Stimulated activated CD8-positive, alpha-beta memory T cell treated with anti-CD3 and anti-CD28 coated beads, Interleukin-7, amount 100 ng/mL, for 24 hours (primary cell): ENCODE data around the gene PRDM15.

Source experiments
- DNase-seq: peaks from one replicate; pipeline ENCODE4 v3.0.0-alpha.2; 2020; ENCODE audit warnings: low read depth

The PRDM15 gene, protein sequence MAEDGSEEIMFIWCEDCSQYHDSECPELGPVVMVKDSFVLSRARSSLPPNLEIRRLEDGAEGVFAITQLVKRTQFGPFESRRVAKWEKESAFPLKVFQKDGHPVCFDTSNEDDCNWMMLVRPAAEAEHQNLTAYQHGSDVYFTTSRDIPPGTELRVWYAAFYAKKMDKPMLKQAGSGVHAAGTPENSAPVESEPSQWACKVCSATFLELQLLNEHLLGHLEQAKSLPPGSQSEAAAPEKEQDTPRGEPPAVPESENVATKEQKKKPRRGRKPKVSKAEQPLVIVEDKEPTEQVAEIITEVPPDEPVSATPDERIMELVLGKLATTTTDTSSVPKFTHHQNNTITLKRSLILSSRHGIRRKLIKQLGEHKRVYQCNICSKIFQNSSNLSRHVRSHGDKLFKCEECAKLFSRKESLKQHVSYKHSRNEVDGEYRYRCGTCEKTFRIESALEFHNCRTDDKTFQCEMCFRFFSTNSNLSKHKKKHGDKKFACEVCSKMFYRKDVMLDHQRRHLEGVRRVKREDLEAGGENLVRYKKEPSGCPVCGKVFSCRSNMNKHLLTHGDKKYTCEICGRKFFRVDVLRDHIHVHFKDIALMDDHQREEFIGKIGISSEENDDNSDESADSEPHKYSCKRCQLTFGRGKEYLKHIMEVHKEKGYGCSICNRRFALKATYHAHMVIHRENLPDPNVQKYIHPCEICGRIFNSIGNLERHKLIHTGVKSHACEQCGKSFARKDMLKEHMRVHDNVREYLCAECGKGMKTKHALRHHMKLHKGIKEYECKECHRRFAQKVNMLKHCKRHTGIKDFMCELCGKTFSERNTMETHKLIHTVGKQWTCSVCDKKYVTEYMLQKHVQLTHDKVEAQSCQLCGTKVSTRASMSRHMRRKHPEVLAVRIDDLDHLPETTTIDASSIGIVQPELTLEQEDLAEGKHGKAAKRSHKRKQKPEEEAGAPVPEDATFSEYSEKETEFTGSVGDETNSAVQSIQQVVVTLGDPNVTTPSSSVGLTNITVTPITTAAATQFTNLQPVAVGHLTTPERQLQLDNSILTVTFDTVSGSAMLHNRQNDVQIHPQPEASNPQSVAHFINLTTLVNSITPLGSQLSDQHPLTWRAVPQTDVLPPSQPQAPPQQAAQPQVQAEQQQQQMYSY

DNA sequence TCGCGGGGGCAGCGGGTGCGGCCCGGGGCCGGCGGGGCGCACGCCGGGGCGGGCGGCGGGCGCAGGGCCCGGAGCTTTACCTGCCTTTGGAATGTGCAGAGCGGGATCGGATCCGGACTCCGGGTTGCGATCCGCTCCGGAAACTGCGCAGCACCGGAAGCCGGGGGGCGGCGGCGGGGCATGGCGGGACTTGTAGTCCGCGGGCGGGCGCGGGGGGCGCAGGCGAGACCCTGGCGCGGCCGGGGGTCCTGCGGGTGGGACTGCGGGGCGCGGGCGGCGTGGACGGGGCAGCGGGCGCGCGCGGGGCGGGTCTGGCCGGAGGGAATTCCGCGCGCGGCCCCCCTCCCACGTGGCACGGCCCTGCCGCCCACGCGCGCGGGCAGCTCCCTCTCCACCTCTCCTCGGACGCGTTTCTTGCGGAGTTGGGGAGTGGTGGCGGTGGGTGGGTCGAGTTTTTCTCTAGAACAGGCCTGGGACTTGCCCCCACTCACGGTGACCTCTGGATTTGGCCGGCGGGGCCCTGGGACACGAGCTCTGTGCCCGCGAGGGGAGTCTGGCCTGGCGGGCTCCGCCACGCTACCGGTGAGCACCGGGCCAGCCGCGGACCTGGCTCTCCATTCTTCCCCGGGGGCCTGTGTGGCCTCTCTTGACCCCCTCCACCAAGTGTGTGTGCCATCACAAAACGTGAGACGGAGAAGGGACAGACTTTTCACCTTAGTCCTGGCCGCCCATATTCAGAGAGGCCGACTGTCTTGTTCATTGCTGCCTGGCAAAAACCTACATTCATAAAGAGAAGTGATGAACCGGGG lies at the start of gene PRDM15:
TSS of gene PRDM15 (minus strand) at position 155 of the 809 bp plus-strand sequence. CDS start 18,981 bp downstream, outside the sequence.
- peak; percentile 76 for DNase-seq

- DNase-seq: no peak
These were observed 49.6 kb upstream of the PRDM15 start for GRCh38 chr21:41928621-41929220.

DNA sequence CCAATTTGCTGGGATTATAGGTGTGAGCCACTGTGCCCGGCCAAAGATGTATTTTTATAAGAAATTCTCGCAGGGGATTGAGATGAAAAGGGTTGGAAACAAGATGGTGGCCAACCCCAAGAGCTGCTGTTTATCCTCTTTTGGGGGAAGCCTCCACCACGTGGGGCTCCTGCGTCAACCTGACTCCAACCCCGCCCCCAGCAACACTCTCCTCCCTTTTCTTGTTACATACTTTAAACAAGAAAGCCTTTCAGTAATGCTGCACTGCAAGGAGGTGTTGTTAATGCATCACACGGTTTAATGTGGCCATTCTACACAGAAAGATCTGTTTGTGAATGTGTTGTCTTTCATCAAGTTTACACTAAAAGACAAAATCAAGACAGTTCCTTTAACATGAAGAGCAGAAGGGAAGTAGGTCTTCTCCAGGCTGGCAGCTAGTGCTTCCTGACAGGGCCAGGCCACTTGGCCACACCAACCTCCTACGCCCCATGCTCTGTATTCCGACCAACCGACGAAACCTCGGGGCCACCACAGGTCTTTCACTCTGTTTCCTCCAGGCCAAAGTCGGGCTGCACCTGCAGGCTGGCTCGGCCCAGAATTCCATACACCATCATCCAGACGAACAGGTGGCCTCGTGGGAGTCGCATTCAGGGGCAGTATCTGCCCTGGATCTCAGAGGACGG lies 48.7 kb upstream of the PRDM15 start:
- DNase-seq: no peak

- DNase-seq: no peak
These were observed 47.6 kb upstream of the PRDM15 start for GRCh38 chr21:41926807-41927171.

- no peak for DNase-seq
These were observed 47.1 kb upstream of the PRDM15 start for GRCh38 chr21:41926117-41926806.

DNA sequence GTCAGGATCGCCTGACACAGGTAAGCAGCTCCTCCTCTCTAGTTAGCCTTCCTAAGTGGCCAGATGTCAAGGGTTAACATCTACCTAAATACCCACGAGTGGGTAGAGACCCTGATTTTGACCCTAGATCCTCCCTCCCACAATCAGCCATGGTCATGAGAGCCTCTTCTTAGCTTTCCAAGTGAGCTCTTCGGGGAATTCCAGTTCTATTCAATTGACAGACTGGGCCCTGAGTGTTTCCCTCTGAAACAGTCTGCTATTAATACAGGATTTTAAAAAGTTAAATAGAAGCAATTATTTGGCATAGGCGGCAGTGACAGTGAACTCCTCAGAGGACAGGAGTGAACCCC lies 46.6 kb upstream of the PRDM15 start:
- no peak for DNase-seq

- DNase-seq: no peak
These were observed 45.2 kb upstream of the PRDM15 start for GRCh38 chr21:41924368-41924754.

GRCh38 chr21:41923631-41924367 lies 44.7 kb upstream of the PRDM15 start:
- no peak for DNase-seq

- no peak for DNase-seq
These were observed 44.0 kb upstream of the PRDM15 start for GRCh38 chr21:41923186-41923585.

GRCh38 chr21:41921021-41921420 lies 41.9 kb upstream of the PRDM15 start:
- DNase-seq: no peak

- DNase-seq: no peak
These were observed 41.3 kb upstream of the PRDM15 start for GRCh38 chr21:41920476-41920875.

DNA sequence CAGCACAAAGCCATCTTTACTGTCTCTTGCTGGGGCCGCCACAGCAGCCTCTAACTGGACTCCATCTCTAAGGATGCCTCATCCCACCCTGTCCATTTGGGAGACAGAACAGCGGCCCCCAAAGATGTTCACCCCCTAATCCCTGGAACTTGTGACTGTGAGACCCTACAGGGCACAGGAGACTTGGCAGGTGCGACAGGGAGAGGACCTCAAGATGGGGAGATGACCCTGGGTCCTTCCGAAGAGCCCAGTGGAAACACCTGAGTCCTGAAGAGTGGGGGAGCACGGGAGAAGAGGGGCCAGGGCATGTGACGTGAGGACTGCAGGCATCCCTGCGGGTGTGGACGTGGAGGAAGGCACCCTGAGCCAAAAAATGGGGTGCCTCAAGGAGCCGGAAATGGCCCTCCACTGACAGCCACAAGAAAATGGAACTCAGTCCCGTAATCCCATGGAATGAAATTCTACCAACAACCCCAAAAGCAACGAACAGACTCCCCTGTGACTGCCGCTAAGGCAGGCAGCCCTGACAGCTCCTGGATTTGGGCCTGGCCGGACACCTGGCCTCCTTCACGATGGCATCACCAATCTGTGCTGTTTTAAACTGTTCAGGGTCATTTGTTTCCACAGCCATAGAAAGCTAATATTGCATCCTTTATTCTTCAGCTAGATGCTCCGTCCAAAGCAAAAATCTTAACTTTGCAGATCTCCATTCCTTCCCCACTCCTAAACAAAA lies 40.7 kb upstream of the PRDM15 start:
- DNase-seq: no peak

- DNase-seq: no peak
These were observed 39.6 kb upstream of the PRDM15 start for GRCh38 chr21:41918561-41919358.

DNA sequence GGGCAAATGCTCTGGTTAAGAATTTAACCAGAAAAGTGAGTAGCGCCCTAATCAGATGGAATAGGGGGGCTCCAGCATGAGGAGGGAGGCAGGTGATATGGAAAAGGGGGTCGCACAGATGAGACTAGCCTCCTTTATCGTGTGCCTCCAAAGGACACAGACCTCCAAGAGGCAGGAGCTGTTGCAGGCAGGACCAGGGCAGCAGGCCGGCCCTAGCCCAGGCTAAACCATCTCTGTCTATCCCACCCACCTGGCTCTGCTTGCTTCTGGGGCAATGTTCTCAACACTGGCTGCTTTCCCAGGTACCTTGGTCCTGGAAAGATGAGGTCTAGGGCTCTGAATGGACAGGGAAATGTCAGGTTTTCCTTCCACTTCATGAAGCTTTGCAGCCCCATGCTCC lies 38.4 kb upstream of the PRDM15 start:
- DNase-seq: no peak

DNA sequence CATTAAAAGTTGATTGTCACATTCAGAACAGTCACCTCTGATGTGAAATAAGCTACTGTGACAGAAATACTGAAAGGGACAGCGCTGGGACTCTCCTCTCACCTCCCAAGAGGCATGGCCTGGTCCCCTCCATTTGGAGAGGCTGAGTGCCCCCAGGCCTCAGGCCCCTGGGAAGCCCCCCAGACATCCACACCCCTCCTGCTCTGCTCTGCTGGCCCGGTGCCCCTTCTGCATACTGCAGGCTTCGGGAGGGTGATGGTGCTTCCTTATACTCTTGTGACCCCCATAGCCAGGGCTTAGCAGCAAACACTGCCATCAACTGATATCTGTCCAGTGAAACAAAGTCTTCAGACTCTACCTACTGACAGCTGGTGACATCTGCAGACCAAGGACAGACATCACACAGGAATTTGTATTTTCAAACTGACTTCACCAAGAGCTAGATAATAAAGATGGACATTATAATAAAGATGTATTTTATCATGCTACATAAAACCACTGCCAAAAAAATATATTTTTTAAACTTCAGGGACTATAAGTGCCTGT lies 37.8 kb upstream of the PRDM15 start:
- DNase-seq: no peak

DNA sequence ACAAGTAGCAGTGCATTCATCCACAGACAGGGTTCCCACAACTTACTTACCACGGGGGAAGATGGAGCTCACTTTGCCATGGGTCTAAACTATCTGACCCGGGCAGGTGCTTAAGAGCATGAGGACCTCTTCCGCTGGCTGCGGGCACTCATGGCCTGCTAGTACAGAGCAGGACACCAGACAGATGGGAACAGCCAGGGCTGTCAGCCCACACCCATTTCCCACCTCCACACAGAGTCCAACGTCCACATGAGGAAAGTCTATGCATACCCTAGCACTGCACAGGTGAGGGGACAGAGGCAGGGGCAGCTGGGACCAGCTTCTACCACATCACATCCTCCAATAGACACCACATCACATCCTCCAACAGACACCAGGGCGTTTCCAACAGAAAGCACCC lies 35.8 kb upstream of the PRDM15 start:
- DNase-seq: no peak

- no peak for DNase-seq
These were observed 35.2 kb upstream of the PRDM15 start for GRCh38 chr21:41914358-41914757.

DNA sequence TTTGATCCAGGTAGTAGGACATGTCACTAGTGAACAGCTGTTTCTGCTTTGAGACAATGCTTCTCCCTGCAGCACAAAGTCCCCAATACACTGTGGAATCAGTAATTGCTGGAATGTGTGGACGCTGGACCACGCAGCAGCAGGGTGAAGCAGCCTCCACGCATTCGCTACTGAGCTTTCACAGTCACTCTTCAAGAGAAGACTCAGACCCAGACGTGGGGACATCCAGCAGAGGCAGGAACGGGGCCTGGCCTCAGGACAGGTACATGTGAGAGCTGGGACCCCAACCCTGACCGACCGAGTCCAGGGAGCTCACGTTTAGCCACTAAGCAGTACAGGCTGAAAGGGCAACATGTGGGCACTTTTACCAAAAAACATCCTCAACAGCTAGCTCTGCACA lies 34.1 kb upstream of the PRDM15 start:
- no peak for DNase-seq
